ENCODE results near the gene RCAN3.
A peak's percentile ranks its signal among the peaks of the same experiment; 100 is the strongest.

The RCAN3 gene

GRCh38 chr1:24502709-24503058 lies at the start of gene RCAN3:
TSS of gene RCAN3 (plus strand) at chr1:24502836. CDS start at chr1:24514373, 11,537 bp downstream.
- H3K4me3 ChIP-seq (ENCODE audit: low read depth, low read length): peak within 1 kb of the TSS; percentile 80
- H3K27ac ChIP-seq (ENCODE audit: extremely low read depth, low read depth, low read length): peak within 1 kb of the TSS; percentile 73
- TF ChIP-seq GLIS1 (tag by site-specific recombination; IDR thresholded peaks at IDR 0.05) (no peak), KLF10 (tag by site-specific recombination; IDR thresholded peaks at IDR 0.05) (peak; percentile 25; the same call in 1 of the 2 replicates), ZBTB44 (tag by site-specific recombination; IDR thresholded peaks at IDR 0.05) (0 out of 2 replicates have a peak, but pooled peaks have one; percentile 21), GLI2 (tag by site-specific recombination; IDR thresholded peaks at IDR 0.05; ENCODE audit: borderline replicate concordance, low read depth) (no peak), ZNF10 (tag by site-specific recombination; IDR thresholded peaks at IDR 0.05) (no peak), KLF9 (tag by site-specific recombination; IDR thresholded peaks at IDR 0.05; ENCODE audit: low read depth) (no peak), PRDM10 (tag by site-specific recombination; IDR thresholded peaks at IDR 0.05) (no peak), ZNF202 (tag by site-specific recombination; IDR thresholded peaks at IDR 0.05; ENCODE audit: borderline replicate concordance) (no peak), ZSCAN30 (tag by site-specific recombination; IDR thresholded peaks at IDR 0.05) (0 out of 2 replicates have a peak, but pooled peaks have one; percentile 22), HOXC10 (CRISPR knock-in tag; IDR thresholded peaks at IDR 0.05) (no peak), ZNF19 (tag by site-specific recombination; IDR thresholded peaks at IDR 0.05; ENCODE audit: low read depth) (no peak), ZNF121 (tag by site-specific recombination; IDR thresholded peaks at IDR 0.05) (no peak), MYNN (tag by site-specific recombination; IDR thresholded peaks at IDR 0.05; ENCODE audit: borderline replicate concordance) (no peak), ZNF521 (tag by site-specific recombination; IDR thresholded peaks at IDR 0.05) (no peak), YY2 (tag by site-specific recombination; IDR thresholded peaks at IDR 0.05) (no peak), ZNF362 (tag by site-specific recombination; IDR thresholded peaks at IDR 0.05) (no peak), ZBTB7A (tag by site-specific recombination; IDR thresholded peaks at IDR 0.05; ENCODE audit: low read depth) (no peak), ZNF324 (tag by site-specific recombination; IDR thresholded peaks at IDR 0.05) (no peak), ZNF175 (tag by site-specific recombination; IDR thresholded peaks at IDR 0.05) (no peak)
- POLR2A ChIA-PET: interaction anchor here (0.6 to 1.9 kb wide), 13 partner anchors 8 to 242 kb away, joined by 3 to 9 read pairs (median 4); partner anchors contain the start of genes CLIC4 and NIPAL3
- CTCF ChIA-PET: interaction anchor here (1.3 to 2.3 kb wide), 3 partner anchors 10 to 301 kb away, joined by 4 to 11 read pairs (median 9); no protein-coding TSS in a partner anchor
- H3K9me3 ChIP-seq (ENCODE audit: control insufficient read depth, insufficient read depth, low read depth, low read length): no peaks in the 10 kb centered on the region
- H3K36me3 ChIP-seq (ENCODE audit: control insufficient read depth in 2 of 2, insufficient read depth in 1 of 2, low read length in 2 of 2): no peaks in the 10 kb centered on the region
- H3K4me1 ChIP-seq (ENCODE audit: control insufficient read depth, insufficient read depth, low read length): 0 out of 2 replicates have a peak, but pooled peaks cover 3% of the 10 kb centered on the region

GRCh38 chr1:24452922-24453485 lies 49.6 kb upstream of the RCAN3 start:
- Histone ChIP-seq H3K36me3 (ENCODE audit: control insufficient read depth in 2 of 2, insufficient read depth in 1 of 2, low read length in 2 of 2) (peaks cover 3 to 80% of the 10 kb centered on the region in 2 experiments; a peak in 2 of 3 replicates), H3K4me3 (ENCODE audit: low read depth, low read length) (no peak overlapping the region), H3K4me1 (ENCODE audit: control insufficient read depth, insufficient read depth, low read length) (no peaks in the 10 kb centered on the region), H3K27ac (ENCODE audit: extremely low read depth, low read depth, low read length) (no peak overlapping the region), H3K9me3 (ENCODE audit: control insufficient read depth, insufficient read depth, low read depth, low read length) (no peaks in the 10 kb centered on the region)
- no peak for TF ChIP-seq ZNF311 (tag by site-specific recombination; IDR thresholded peaks at IDR 0.05; ENCODE audit: borderline replicate concordance)
- peak; percentile 54 for TF ChIP-seq PRDM10 (tag by site-specific recombination; IDR thresholded peaks at IDR 0.05)
- CTCF ChIA-PET: interaction anchor here (1.1 kb wide), 1 partner anchor 8 kb away, joined by 3 read pairs; no protein-coding TSS in a partner anchor
- POLR2A ChIA-PET: no interaction called here

Data from HEK293 (cell line).